Suprapubic skin (tissue), 4 donors: ENCODE results near the gene KRABD2.

ENCODE experiments used
- CTCF ChIP-seq, 2 donors: fragments of 200-600 bp in 1 of 2; fragments of 450-650 bp in 1 of 2; sonication (generic) in 1 of 2; IDR thresholded peaks; one replicate each; pipeline ENCODE4 v1.5.1; 2016 to 2019; ENCODE audit warnings: antibody characterized with exemption in 2 of 2, mild to moderate bottlenecking in 1 of 2, moderate library complexity in 1 of 2
- POLR2A ChIP-seq, 2 donors: fragments of 450-650 bp; IDR thresholded peaks; one replicate each; pipeline ENCODE4 v1.6.1; 2017; ENCODE audit warnings: antibody characterized with exemption in 2 of 2, mild to moderate bottlenecking in 2 of 2, moderate library complexity in 2 of 2
- POLR2AphosphoS5 ChIP-seq, 3 donors: sonication (generic); formaldehyde crosslinking; IDR thresholded peaks; one replicate each; pipeline ENCODE4 v1.6.1; 2017; ENCODE audit warnings: antibody characterized with exemption in 3 of 3

- TF ChIP-seq POLR2A (IDR thresholded peaks at IDR 0.05): no peak
- no peak for TF ChIP-seq CTCF (IDR thresholded peaks at IDR 0.05)
- TF ChIP-seq POLR2AphosphoS5 (IDR thresholded peaks at IDR 0.05): no peak
Observed at GRCh38 chr17:8392674-8393469, 16.4 kb upstream of the KRABD2 start.
